HG03175 (cell line): Measurements from ENCODE around the gene KMT2C.
"Not testable (repeated sequence)": the region's sequence is repeated elsewhere in the genome, so short reads cannot be mapped to it uniquely, and the experiment has no call there.

ENCODE experiments used
- ATAC-seq: cut with Tn5 transposase; IDR thresholded peaks from one replicate; pipeline ENCODE4 v1.9.1; 2021; ENCODE audit warnings: mild to moderate bottlenecking, moderate library complexity; ENCODE audit not compliant: unreplicated experiment

KMT2C gene

GRCh38 chr7:152328234-152328633 lies 107.6 kb downstream of the KMT2C start:
- ATAC-seq, result no peak

GRCh38 chr7:152315845-152316244 lies 120.0 kb downstream of the KMT2C start:
- no peak for ATAC-seq

GRCh38 chr7:152313831-152314604 lies 121.8 kb downstream of the KMT2C start:
- no peak for ATAC-seq

DNA sequence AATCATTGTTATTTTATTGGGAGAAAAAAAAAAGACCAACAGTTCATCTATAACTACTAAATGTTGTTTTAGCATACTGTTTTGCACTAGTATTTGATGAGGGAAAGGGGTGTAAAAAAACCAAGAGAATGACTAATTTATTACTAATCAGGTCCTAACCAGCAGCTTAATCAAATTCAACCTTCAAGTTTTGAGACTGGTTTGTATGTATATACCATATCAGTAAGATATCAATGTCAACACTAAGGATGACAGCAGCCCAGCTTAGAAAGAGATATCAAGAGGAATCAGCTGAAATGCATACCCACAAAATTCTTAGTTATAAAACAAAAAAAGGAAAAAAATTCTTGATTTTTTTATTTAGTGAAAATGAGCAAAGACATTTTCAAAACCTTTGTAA lies 122.6 kb downstream of the KMT2C start:
- no peak for ATAC-seq

GRCh38 chr7:152312316-152312715 lies 123.5 kb downstream of the KMT2C start:
- ATAC-seq, result no peak

- ATAC-seq, result no peak
Observed at GRCh38 chr7:152307902-152308301, 127.9 kb downstream of the KMT2C start.

GRCh38 chr7:152299542-152300143 lies 136.2 kb downstream of the KMT2C start:
- not testable (repeated sequence) for ATAC-seq

GRCh38 chr7:152292897-152293296 lies 142.9 kb downstream of the KMT2C start:
- no peak for ATAC-seq

DNA sequence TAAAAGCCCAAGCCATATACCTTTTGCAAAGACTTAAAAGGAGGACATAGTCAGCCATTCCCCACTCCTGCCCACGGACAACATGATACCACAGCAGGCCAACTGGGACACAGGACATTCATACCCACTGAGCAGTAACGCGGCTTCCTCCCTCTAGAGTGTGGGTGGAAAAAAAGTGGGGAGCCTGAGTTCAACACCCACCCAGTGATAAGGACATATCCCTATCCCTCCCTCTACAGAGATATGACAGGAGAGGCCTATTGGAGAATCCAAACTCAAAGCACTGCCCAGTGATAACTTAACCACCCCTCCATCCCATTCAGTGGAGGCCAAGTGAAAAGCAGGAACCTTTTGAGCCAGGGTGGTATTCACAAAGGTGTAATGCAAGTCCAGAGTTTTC lies 148.8 kb downstream of the KMT2C start:
- not testable (repeated sequence) for ATAC-seq

- ATAC-seq, result not testable (repeated sequence)
Observed at GRCh38 chr7:152286219-152286618, 149.6 kb downstream of the KMT2C start.

DNA sequence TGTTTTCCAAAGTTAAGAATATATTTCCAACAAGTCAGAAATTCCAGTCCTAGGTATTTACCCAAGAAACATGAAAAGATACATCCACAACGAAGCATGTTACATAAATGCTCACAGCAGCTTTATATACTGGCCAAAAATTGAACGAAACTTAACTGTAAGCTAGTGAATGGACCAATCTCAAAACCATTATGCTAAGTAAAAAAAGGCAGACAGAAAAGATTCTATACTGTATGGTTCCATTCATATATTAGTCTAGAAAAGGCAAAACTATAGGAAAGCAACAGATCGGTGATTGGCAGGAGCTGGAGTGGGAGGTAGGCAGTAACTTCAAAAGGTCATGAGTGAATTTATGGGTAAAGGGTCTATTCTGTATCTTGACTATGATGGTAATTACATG lies 150.8 kb downstream of the KMT2C start:
- ATAC-seq, result not testable (repeated sequence)

GRCh38 chr7:152277687-152278086 lies 158.1 kb downstream of the KMT2C start:
- not testable (repeated sequence) for ATAC-seq

- ATAC-seq, result not testable (repeated sequence)
Observed at GRCh38 chr7:152270427-152270826, 165.4 kb downstream of the KMT2C start.

GRCh38 chr7:152266859-152267258 lies 168.9 kb downstream of the KMT2C start:
- ATAC-seq, result not testable (repeated sequence)

DNA sequence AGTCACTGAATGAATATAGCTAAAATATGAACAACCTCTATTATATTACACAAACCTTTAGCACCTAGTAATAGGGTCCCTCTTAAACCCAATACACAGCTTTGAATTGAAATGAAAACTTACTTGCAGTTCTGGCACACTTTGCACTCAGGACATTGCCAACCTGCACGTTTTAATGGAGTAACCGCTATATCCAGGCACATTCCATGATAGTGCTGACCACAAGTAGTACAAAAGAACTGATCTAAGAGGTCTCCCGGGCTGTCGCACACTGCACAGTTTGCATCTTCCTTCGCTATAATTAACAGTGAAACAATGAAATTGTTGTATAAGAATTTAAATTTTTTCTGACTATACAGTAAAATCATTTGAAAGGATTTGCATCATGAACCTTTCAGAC lies 170.9 kb downstream of the KMT2C start:
- ATAC-seq, result not testable (repeated sequence)

DNA sequence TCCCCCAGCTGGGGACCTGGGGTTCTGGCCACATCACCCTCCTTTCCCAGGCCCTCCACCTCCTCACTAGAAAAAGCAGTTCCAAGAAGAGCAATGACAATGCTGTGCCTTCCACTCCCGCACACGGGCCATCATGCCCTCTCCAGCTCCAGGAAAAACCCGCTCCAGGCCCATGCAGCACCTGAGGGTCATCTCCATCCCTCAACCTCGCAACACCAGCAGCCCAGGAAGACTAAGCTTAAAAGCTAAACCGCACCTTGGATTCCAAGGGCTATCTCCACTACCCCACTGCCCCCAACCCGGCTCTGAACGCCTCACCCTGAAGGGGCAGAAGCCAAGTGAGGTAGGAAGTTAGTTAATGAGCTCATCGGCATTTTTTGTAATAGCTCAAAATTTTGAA lies 173.7 kb downstream of the KMT2C start:
- not testable (repeated sequence) for ATAC-seq

DNA sequence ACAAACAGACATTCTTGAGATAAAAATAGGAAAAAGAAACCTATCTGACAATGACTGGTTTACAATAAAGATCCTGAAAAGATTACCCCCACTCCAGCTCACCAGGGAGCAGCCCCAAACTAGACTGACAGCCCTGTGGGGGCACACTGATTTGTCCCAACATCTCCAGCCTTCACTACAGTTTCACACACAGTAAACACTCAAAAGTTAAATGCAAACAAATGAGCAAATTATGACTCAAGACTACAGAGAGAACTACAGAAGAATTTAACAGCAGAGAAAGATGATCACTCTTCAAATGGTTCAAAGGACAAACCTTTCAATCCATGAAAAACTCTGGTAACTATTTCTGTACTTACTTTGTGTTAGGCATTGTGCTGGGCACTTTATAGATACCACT lies 176.2 kb downstream of the KMT2C start:
- ATAC-seq, result not testable (repeated sequence)

GRCh38 chr7:152247851-152248250 lies 188.0 kb downstream of the KMT2C start:
- not testable (repeated sequence) for ATAC-seq

DNA sequence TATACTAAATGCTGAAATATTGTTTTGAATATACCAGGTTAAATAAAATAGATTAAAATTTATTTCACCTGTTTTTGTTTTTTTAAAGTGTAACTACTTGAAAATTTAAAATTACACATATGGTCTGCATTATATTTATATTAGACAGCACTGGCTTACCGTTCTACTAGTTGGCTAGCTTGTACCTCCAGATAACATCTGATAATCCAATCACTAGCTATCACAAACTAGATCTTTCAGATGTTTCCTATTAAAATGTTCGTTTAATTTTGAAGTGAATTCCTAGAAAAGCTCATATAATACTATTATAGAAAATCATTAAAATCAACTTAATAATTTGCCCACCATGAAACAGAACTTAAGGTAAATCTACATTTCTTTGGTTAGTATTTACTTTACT lies 190.4 kb downstream of the KMT2C start:
- ATAC-seq, result not testable (repeated sequence)

GRCh38 chr7:152243464-152243863 lies 192.3 kb downstream of the KMT2C start:
- ATAC-seq, result not testable (repeated sequence)

GRCh38 chr7:152241301-152241700 lies 194.5 kb downstream of the KMT2C start:
- not testable (repeated sequence) for ATAC-seq

- not testable (repeated sequence) for ATAC-seq
Observed at GRCh38 chr7:152236306-152236705, 199.5 kb downstream of the KMT2C start.
